Endothelial cell of umbilical vein (primary cell): Measurements from ENCODE around the gene YPEL5. TPM values are rescaled to one million over a fixed set of nuclear protein-coding genes. Genes with fewer than 3 reads are reported as not detected.

Experiments
- BruUV-seq: library from RNA; stranded (reverse); fragments of 400-500 nt; replicated peaks from 2 replicates; lab custom pipeline; 2021; lab: Mats Ljungman, UMichigan
- CTCF ChIA-PET: fragments of 300-600, 350-600 bp; sonication (Branson Sonifier 250); formaldehyde crosslinking; loops from one replicate; lab custom pipeline; 2021; ENCODE audit warnings: antibody characterized with exemption, inconsistent platforms; lab: Charles Lee
- POLR2A ChIA-PET: fragments of 300-600, 350-600 bp; sonication (Branson Sonifier 250); formaldehyde crosslinking; loops from one replicate; lab custom pipeline; 2021; ENCODE audit warnings: antibody characterized with exemption, inconsistent platforms; lab: Charles Lee
- DNase-seq: peaks from one replicate; pipeline ENCODE4 v3.0.0-alpha.2; 2011; ENCODE audit warnings: low read depth, low spot score
- FAIRE-seq: peaks from 2 replicates; lab custom pipeline; 2011; peaks lifted over from hg19 to GRCh38; lab: Jason Lieb, UNC
- H2AFZ ChIP-seq: 2 replicates; pipeline ENCODE4 v1.6.0; 2012; ENCODE audit warnings: low read depth, low read length, control low read depth, inconsistent platforms
- H3K27ac ChIP-seq: 2 replicates; pipeline ENCODE4 v1.5.1; 2011; ENCODE audit warnings: low read depth, mild to moderate bottlenecking, control low read depth, low read length, moderate library complexity; ENCODE audit not compliant: insufficient read depth
- H3K27me3 ChIP-seq, 2 experiments: 2 replicates each; pipeline versions ENCODE4 v1.6.0 to v1.6.1; 2011; ENCODE audit warnings: low read length in 2 of 2, mixed read lengths in 1 of 2; ENCODE audit not compliant: control insufficient read depth in 2 of 2, insufficient read depth in 2 of 2
- H3K36me3 ChIP-seq, 2 experiments: 2 replicates in 1 of 2; 3 replicates in 1 of 2; pipeline ENCODE4 v1.5.1; 2011; ENCODE audit warnings: low read length in 2 of 2, mild to moderate bottlenecking in 1 of 2, moderate library complexity in 1 of 2; ENCODE audit not compliant: control insufficient read depth in 2 of 2, insufficient read depth in 2 of 2; ENCODE audit errors: extremely low read depth in 1 of 2
- H3K4me1 ChIP-seq: 3 replicates; pipeline ENCODE4 v1.5.1; 2011; ENCODE audit warnings: mild to moderate bottlenecking, low read length; ENCODE audit not compliant: control insufficient read depth, insufficient read depth; ENCODE audit errors: extremely low read depth
- H3K4me2 ChIP-seq: 2 replicates; pipeline ENCODE4 v1.6.1; 2011; ENCODE audit warnings: low read length, control low read depth, mixed read lengths; ENCODE audit not compliant: insufficient read depth
- H3K4me3 ChIP-seq, 3 experiments: fragments of 200-600 bp in 1 of 3; sonication (generic), shearing (Covaris generic) in 1 of 3; replicated peaks in 1 of 3; 2 replicates each; pipeline ENCODE4 v1.5.1; 2011 to 2016; ENCODE audit warnings: control low read depth in 3 of 3, low read length in 3 of 3, mild to moderate bottlenecking in 2 of 3, inconsistent platforms in 1 of 3, low read depth in 1 of 3, moderate library complexity in 1 of 3; ENCODE audit not compliant: insufficient read depth in 1 of 3
- H3K79me2 ChIP-seq: 2 replicates; pipeline ENCODE4 v1.6.0; 2012; ENCODE audit warnings: low read length, inconsistent platforms; ENCODE audit not compliant: control insufficient read depth, insufficient read depth
- H3K9ac ChIP-seq: replicated peaks from 2 replicates; pipeline ENCODE3; 2011; ENCODE audit warnings: low read length, control low read depth; ENCODE audit not compliant: insufficient read depth; ENCODE audit errors: extremely low read depth
- H3K9me1 ChIP-seq: replicated peaks from 3 replicates; pipeline ENCODE4 v1.6.0; 2011; ENCODE audit warnings: mild to moderate bottlenecking, low read length; ENCODE audit not compliant: control insufficient read depth, insufficient read depth; ENCODE audit errors: extremely low read depth
- H3K9me3 ChIP-seq: replicated peaks from 2 replicates; pipeline ENCODE4 v1.5.1; 2012; ENCODE audit warnings: low read length, inconsistent platforms; ENCODE audit not compliant: control insufficient read depth, insufficient read depth
- H4K20me1 ChIP-seq: replicated peaks from 2 replicates; pipeline ENCODE3; 2011; ENCODE audit warnings: mild to moderate bottlenecking, low read length; ENCODE audit not compliant: control insufficient read depth, insufficient read depth; ENCODE audit errors: extremely low read depth
- CTCF ChIP-seq, 2 donors: IDR thresholded peaks; 1 replicate in 1 of 2; 2 replicates in 1 of 2; pipeline ENCODE4 v1.5.1; 2011; ENCODE audit warnings: low read length in 2 of 2, mild to moderate bottlenecking in 2 of 2, moderate library complexity in 2 of 2, control low read depth in 1 of 2, inconsistent platforms in 1 of 2, low read depth in 1 of 2; ENCODE audit not compliant: insufficient read depth in 1 of 2; ENCODE audit errors: extremely low read depth in 1 of 2
- EZH2 ChIP-seq: IDR thresholded peaks from 2 replicates; pipeline ENCODE4 v1.6.1; 2012; ENCODE audit warnings: borderline replicate concordance, low read depth, mild to moderate bottlenecking, moderate library complexity, low read length, inconsistent platforms; ENCODE audit not compliant: severe bottlenecking
- FOS ChIP-seq: IDR thresholded peaks from 2 replicates; pipeline ENCODE4 v1.6.1; 2011; ENCODE audit warnings: mild to moderate bottlenecking, low read length, moderate library complexity, borderline replicate concordance; ENCODE audit not compliant: insufficient read depth
- GATA2 ChIP-seq: IDR thresholded peaks from 2 replicates; pipeline ENCODE4 v1.7.0; 2011; ENCODE audit warnings: low read depth, mild to moderate bottlenecking, moderate library complexity, mixed read lengths, low read length; ENCODE audit not compliant: insufficient read length, insufficient read depth
- JUN ChIP-seq: IDR thresholded peaks from 2 replicates; pipeline ENCODE4 v1.6.1; 2011; ENCODE audit warnings: borderline replicate concordance, low read depth; ENCODE audit not compliant: insufficient read length, insufficient read depth
- MYC ChIP-seq: IDR thresholded peaks from one replicate; pipeline ENCODE4 v1.6.1; 2011; ENCODE audit warnings: mild to moderate bottlenecking, low read depth, low read length
- POLR2A ChIP-seq: IDR thresholded peaks from 2 replicates; pipeline ENCODE4 v1.6.1; 2012; ENCODE audit warnings: low read depth, mild to moderate bottlenecking, control low read depth, low read length
- POLR2AphosphoS5 ChIP-seq: IDR thresholded peaks from 2 replicates; pipeline ENCODE4 v1.6.1; 2012; ENCODE audit warnings: low read depth, mild to moderate bottlenecking, control low read depth, low read length, moderate library complexity; ENCODE audit not compliant: insufficient read depth
- dilution Hi-C: fragments of 300-500 bp; cut with MboI; formaldehyde crosslinking; loops from one replicate; pipeline ENCODE4 v1.15.0; 2019; ENCODE audit warnings: low sequenced_read_pairs; ENCODE audit not compliant: extremely low pct_ligation_motif_present
- intact Hi-C: fragments of 100-400 bp; cut with micrococcal nuclease; formaldehyde crosslinking; loops from one replicate; pipeline ENCODE4 v1.10.0; 2022
- polyA plus RNA-seq, 4 experiments: library from polyadenylated mRNA; depleted of rRNA in 3 of 4; stranded (reverse) in 3 of 4; unstranded in 1 of 4; fragments of >200 nt; gene quantifications; 2 replicates each; pipeline versions ENCODE4 v1.2.1 to v1.2.3, GENCODE V29; 2011 to 2012; ENCODE audit warnings: missing spikeins in 1 of 4
- total RNA-seq: library from RNA; stranded (reverse); gene quantifications from 2 replicates; pipeline ENCODE4 v1.2.3, GENCODE V29; 2021
- TF ChIP-seq, protein P1 (sequence below): IDR thresholded peaks from 2 replicates; pipeline ENCODE4 v1.6.1; 2011; ENCODE audit not compliant: insufficient read depth, insufficient read length

Gene YPEL5
- total and polyA plus RNA-seq, 2 donors (not counting 3 experiments of a cell fraction or from before 2014, with no cell fraction given), result 49.5 to 62.0 TPM

GRCh38 chr2:30148850-30149249 lies 2.0 kb downstream of the YPEL5 start:
- H4K20me1 ChIP-seq, result no peaks in the 10 kb centered on the region

More at GRCh38 chr2:30148850-30149249, 2.0 kb downstream of the YPEL5 start:
- peaks cover 0 to 5% of the 10 kb centered on the region in 2 experiments for H3K27me3 ChIP-seq
- intact Hi-C loops, result loop anchor here (1.0 to 5.0 kb wide), 4 partner anchors 16 to 563 kb away; partner anchors contain the start of genes LBH and LCLAT1
- POLR2A ChIA-PET, result interaction anchor here (0.8 kb wide), 1 partner anchor 16 kb away, joined by 3 read pairs; no protein-coding TSS in a partner anchor
- no peaks in the 10 kb centered on the region for H3K9me1 ChIP-seq
- H3K4me1 ChIP-seq, result peaks cover 30% of the 10 kb centered on the region
- no peak for DNase-seq
- no peak for TF ChIP-seq POLR2AphosphoS5
- TF ChIP-seq POLR2A, result no peak
- TF ChIP-seq MYC, result no peak
- TF ChIP-seq CTCF (IDR thresholded peaks at IDR 0.05; ENCODE audit: extremely low read depth in 1 of 2, insufficient read depth in 1 of 2, low read depth in 1 of 2, low read length in 2 of 2), result no peak
- no peak for TF ChIP-seq EZH2
- TF ChIP-seq, protein P1, sequence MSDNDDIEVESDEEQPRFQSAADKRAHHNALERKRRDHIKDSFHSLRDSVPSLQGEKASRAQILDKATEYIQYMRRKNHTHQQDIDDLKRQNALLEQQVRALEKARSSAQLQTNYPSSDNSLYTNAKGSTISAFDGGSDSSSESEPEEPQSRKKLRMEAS, result no peak
- TF ChIP-seq FOS, result no peak
- TF ChIP-seq GATA2, result no peak
- no peak for TF ChIP-seq JUN
- H2AFZ ChIP-seq, result no peak overlapping the region
- BruUV-seq, result no TSS peak
- no peaks in the 10 kb centered on the region for H3K79me2 ChIP-seq
- dilution Hi-C loops, result no loop called here
- H3K27ac ChIP-seq, result no peak overlapping the region
- peak overlapping the region; percentile 90 for H3K4me2 ChIP-seq
- CTCF ChIA-PET, result interaction anchor here (8.0 kb wide), 1 partner anchor 15 kb away, joined by 101 read pairs; no protein-coding TSS in a partner anchor
- peaks cover 0 to 2% of the 10 kb centered on the region in 2 experiments for H3K36me3 ChIP-seq
- H3K9ac ChIP-seq, result no peak overlapping the region
- no peak overlapping the region for H3K4me3 ChIP-seq
- no peak for FAIRE-seq
- H3K9me3 ChIP-seq, result no peaks in the 10 kb centered on the region
